GM21528 (cell line): ENCODE data around the gene TLCD1.
A peak's percentile ranks its signal among the peaks of the same experiment; 100 is the strongest.
"Not testable (repeated sequence)": the region's sequence is repeated elsewhere in the genome, so short reads cannot be mapped to it uniquely, and the experiment has no call there.

Experiments
- ATAC-seq: cut with Tn5 transposase; IDR thresholded peaks from one replicate; pipeline ENCODE4 v1.9.1; 2021; ENCODE audit warnings: mild to moderate bottlenecking, moderate library complexity; ENCODE audit not compliant: unreplicated experiment, low FRiP score

TLCD1 gene

DNA sequence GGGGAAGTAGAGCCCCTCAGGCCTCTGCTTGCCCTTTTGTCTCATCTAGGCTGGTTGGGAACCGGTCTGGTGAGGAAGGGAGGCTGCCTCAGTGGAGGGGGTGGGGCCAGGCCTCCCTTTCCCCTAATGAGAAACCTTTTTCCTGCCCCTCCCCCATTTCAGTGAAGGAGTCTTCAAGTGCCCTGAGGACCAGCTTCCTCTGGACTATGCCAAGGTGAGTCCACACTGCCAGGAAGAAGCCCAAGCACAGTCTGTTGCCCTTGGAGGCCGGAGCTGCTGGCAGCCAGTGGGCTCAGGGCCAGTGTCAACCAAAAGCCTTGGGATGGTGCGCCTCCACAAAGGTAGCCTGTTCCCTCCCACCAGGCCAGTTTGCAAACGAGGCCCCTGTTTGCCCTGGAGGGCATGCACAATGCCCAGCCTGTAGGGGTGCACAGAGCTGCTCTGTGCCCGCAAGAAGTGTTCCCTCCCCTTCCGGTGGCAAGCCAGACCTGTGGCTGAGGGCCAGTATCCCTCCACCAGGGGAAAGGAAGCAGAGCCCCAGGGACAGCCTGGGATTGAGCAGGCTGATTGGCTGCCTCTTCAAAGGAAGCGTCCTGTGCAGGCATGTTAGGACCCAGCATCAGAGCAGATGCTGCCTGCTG lies 21.1 kb upstream of the TLCD1 start:
- ATAC-seq = no peak

DNA sequence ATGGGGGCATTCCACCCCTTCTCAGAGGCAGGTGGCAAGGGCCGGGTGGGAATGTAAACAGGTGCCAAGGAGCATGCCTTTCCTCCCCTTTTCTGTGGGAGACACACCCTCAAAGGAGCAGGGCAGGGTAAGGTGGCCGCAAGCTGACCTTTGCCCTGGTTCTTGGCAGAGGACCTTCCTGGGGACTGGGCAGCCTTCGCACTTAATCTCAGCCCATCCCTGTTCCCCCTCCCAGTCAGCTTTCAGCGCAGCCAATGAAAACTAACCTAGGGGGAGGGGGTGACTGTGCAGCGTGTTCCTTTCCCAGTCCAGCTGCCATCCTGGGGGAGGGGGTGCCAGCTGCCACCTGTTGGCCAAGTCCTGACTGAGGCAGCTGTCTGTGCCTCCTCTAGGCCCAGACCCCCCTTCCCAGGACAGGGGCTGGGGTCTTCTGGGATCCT lies 20.6 kb upstream of the TLCD1 start:
- ATAC-seq = no peak

- no peak for ATAC-seq
Observed at GRCh38 chr17:28745786-28746411, 19.9 kb upstream of the TLCD1 start.

DNA sequence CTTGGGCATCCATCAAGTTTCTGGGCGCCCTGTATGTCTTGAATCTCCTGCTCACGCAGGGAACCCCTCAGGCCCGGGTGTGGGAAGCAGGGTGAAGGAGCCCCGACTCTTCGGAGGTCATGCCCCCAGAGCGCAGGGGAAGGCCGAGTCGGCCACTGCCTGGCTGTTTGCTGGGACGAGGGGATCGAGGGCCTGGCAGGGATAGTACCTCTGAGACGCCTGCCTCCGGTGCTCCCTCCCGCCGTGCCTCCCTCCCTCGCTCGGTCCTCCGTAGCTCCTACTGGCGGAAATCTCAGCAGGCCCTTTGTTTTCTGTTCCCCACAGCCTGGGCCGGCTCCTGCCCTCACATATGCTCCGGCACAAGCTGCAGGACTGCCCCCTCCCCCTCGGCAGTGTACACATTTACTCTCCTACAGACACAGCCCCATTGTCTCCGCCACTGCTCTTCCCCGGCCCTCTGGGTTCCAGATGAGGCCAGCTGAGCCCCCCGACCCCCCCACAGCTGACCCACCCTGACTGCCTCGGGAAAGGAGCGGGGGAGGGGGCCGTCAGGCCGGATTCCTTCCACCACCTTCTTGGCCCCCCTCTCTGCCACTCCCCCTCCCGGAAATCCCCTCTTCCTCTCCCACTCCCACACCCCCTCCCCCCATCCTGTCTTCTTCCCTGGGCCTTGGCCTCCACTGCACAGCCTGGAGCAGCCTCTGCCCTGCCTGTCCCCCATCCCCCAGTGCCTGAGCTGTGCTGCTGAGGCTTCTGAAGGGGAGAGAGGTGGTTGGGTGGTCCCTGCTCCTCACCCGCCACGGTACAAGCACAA lies 19.1 kb upstream of the TLCD1 start:
- no peak for ATAC-seq

DNA sequence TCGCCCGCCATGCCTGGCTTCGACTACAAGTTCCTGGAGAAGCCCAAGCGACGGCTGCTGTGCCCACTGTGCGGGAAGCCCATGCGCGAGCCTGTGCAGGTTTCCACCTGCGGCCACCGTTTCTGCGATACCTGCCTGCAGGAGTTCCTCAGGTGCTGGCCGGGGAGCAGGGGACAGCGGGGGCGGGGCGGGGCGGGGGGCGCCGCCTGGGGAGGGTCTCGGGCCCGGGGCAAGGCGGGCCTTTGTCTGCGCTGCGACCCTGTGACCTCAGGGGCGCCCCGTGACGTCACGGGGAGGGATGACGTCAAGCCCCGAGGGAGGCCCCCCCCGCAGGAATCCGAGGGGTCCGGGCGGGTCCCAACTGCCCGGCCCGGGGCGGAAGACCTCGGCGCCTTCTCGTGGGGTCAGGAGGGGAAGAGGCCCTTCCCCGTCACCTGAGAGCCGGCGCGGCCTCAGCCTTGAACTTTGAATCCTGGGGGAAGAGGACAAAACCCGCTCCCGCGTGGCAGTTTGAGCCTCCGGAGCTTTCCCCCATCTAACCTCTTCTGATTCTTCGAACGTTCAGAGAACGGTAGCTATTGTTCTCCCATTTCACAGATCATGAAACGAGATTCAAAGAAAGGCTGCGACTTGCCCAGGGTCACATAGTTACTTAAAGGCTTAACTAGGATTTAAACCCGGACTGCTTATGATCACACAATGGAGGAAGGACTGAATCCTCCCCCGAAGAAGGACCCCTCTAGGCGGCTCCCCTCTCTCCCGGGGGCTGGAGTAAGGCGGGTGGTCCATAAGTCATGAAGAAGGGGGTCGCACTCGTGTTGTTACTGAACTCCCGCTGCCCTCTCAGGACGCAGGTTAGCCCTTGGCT lies 18.3 kb upstream of the TLCD1 start:
- ATAC-seq = peak; percentile 24

- ATAC-seq = peak; percentile 53
Observed at GRCh38 chr17:28743243-28744103, 17.4 kb upstream of the TLCD1 start, which contains the start of gene TRAF4. TSS of gene TRAF4 (plus strand) at chr17:28744011. CDS start at chr17:28744113, 102 bp downstream.

GRCh38 chr17:28741358-28742349 lies 15.6 kb upstream of the TLCD1 start:
- no peak for ATAC-seq

DNA sequence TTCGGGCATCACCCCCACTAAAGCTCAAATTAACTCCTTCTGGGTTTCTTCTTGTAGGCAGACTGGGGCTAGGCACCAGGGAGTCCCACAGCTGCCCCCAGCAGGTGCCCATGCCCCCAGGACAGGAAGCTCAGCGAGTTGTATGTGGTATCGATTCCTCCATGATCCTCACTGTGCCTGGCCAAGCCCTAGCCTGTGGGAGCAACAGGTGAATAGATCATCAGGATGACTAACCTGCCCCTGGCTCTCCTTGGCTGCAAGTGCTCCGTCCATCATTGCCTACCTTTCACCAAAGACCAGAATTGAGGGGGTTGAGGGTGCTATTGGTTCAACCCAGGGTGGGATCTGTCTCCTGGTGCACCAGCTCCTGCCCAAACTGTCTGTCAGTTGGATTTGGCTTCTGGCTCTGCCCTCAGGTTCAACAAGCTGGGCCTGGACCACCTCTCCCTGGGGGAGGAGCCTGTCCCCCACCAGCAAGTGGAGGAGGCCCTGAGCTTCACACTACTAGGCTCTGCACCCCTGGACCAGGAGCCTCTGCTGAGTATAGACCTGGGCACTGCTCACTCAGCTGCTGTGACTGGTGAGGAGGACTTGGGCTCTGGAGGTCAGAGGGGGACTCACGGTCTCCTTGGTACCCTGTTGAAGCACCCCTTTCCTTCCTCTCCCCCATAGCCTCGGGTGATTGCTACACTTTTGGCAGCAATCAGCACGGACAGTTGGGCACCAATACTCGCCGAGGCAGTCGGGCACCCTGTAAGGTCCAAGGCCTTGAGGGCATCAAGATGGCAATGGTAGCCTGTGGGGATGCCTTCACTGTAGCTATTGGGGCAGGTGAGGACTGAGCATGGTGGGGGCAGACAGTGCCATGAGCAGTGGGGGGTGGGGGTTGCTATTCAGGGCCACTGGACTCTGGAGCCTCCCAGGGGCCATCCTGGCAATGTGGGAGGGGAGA lies 14.6 kb upstream of the TLCD1 start:
- ATAC-seq = no peak

GRCh38 chr17:28738680-28739384 lies 12.8 kb upstream of the TLCD1 start:
- ATAC-seq = peak; percentile 31

GRCh38 chr17:28737770-28738679 lies 12.0 kb upstream of the TLCD1 start:
- ATAC-seq = peak; percentile 49

GRCh38 chr17:28737316-28737715 lies 11.3 kb upstream of the TLCD1 start:
- no peak for ATAC-seq

DNA sequence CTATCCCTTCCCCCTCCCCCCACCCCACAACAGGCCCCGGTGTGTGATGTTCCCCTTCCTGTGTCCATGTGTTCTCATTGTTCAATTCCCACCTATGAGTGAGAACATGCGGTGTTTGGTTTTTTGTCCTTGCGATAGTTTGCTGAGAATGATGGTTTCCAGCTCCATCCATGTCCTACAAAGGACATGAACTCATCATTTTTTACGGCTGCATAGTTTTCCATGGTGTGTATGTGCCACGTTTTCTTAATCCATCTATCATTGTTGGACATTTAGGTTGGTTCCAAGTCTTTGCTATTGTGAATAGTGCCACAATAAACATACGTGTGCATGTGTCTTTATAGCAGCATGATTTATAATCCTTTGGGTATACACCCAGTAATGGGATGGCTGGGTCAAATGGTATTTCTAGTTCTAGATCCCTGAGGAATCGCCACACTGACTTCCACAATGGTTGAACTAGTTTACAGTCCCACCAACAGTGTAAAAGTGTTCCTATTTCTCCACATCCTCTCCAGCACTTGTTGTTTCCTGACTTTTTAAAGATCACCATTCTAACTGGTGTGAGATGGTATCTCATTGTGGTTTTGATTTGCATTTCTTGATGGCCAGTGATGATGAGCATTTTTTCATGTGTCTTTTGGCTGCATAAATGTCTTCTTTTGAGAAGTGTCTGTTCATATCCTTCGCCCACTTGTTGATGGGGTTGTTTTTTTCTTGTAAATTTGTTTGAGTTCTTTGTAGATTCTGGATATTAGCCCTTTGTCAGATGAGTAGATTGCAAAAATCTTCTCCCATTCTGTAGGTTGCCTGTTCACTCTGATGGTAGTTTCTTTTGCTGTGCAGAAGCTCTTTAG lies 10.1 kb upstream of the TLCD1 start:
- ATAC-seq = not testable (repeated sequence)

GRCh38 chr17:28735242-28735722 lies 9.2 kb upstream of the TLCD1 start:
- no peak for ATAC-seq

DNA sequence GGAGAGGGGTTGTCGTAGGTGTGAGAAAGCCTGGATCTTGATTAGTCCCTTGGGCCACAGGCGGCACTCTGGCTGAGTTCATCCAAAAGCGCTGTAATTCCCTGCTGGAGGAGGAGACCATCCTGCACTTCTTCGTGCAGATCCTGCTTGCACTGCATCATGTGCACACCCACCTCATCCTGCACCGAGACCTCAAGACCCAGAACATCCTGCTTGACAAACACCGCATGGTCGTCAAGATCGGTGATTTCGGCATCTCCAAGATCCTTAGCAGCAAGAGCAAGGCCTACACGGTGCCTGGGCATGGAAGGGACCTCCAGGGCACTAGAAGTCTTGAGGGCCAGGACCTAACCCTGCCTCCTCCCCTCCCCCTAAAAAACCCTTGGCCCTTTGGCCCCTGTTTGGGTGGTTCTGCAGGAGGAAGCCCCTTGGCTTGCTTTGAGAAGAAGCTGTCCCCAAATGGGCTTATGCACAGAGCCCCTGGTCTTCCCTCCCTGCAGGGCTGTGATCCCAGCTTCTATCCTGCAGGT lies 8.7 kb upstream of the TLCD1 start:
- ATAC-seq = no peak
